CD8-positive, alpha-beta memory T cell (primary cell): ENCODE data around the gene TARP.

Source experiments
- CTCF ChIA-PET: fragments of 350-600 bp; sonication (Branson Sonifier 250); formaldehyde crosslinking; loops from one replicate; lab custom pipeline; 2021; ENCODE audit warnings: antibody characterized with exemption; lab: Charles Lee
- POLR2A ChIA-PET: fragments of 350-600 bp; sonication (Branson Sonifier 250); formaldehyde crosslinking; loops from one replicate; lab custom pipeline; 2021; ENCODE audit warnings: antibody characterized with exemption; lab: Charles Lee
- DNase-seq, 5 donors: peaks; one replicate each; pipeline versions ENCODE4 v3.0.0 to v3.0.0-alpha.2; 2020 to 2022; ENCODE audit warnings: mixed read lengths in 1 of 5
- H3K27ac ChIP-seq: one replicate; pipeline ENCODE4 v1.7.0; 2013; ENCODE audit warnings: low read depth, mild to moderate bottlenecking, low read length, moderate library complexity
- H3K27me3 ChIP-seq: 2 replicates; pipeline ENCODE4 v1.7.0; 2013; ENCODE audit warnings: low read length, mild to moderate bottlenecking; ENCODE audit not compliant: insufficient read depth, poor library complexity, severe bottlenecking
- H3K36me3 ChIP-seq: 2 replicates; pipeline ENCODE4 v1.7.0; 2013; ENCODE audit warnings: mild to moderate bottlenecking, low read length, moderate library complexity; ENCODE audit not compliant: insufficient read depth
- H3K4me1 ChIP-seq: 2 replicates; pipeline ENCODE4 v1.7.0; 2013; ENCODE audit warnings: mild to moderate bottlenecking, low read length, moderate library complexity; ENCODE audit not compliant: insufficient read depth
- H3K4me3 ChIP-seq: 2 replicates; pipeline ENCODE4 v1.7.0; 2013; ENCODE audit warnings: mild to moderate bottlenecking, low read length
- H3K9me3 ChIP-seq: 2 replicates; pipeline ENCODE4 v1.7.0; 2013; ENCODE audit warnings: mild to moderate bottlenecking, low read length
- H3K27ac Mint-ChIP-seq, 8 donors: one replicate each; pipeline ENCODE4 v1.8.0; 2020 to 2021; ENCODE audit warnings: mixed read lengths in 8 of 8, mild to moderate bottlenecking in 6 of 8, inconsistent platforms in 3 of 8, moderate library complexity in 3 of 8
- H3K27me3 Mint-ChIP-seq, 2 donors: one replicate each; pipeline ENCODE4 v1.8.0; 2020 to 2021; ENCODE audit warnings: mixed read lengths in 2 of 2, mild to moderate bottlenecking in 1 of 2, moderate library complexity in 1 of 2
- H3K36me3 Mint-ChIP-seq, 3 donors: one replicate each; pipeline ENCODE4 v1.8.0; 2020 to 2021; ENCODE audit warnings: mixed read lengths in 3 of 3, inconsistent platforms in 1 of 3, mild to moderate bottlenecking in 1 of 3
- H3K4me1 Mint-ChIP-seq, 3 donors: one replicate each; pipeline ENCODE4 v1.8.0; 2020 to 2021; ENCODE audit warnings: mixed read lengths in 3 of 3, inconsistent platforms in 1 of 3, mild to moderate bottlenecking in 1 of 3
- H3K4me3 Mint-ChIP-seq, 7 donors: one replicate each; pipeline ENCODE4 v1.8.0; 2020 to 2021; ENCODE audit warnings: mixed read lengths in 7 of 7, mild to moderate bottlenecking in 6 of 7, moderate library complexity in 4 of 7, inconsistent platforms in 2 of 7
- H3K9me3 Mint-ChIP-seq, 5 donors: one replicate each; pipeline ENCODE4 v1.8.0; 2020 to 2022; ENCODE audit warnings: mixed read lengths in 5 of 5, mild to moderate bottlenecking in 3 of 5, moderate library complexity in 2 of 5, inconsistent platforms in 1 of 5

The TARP gene

DNA sequence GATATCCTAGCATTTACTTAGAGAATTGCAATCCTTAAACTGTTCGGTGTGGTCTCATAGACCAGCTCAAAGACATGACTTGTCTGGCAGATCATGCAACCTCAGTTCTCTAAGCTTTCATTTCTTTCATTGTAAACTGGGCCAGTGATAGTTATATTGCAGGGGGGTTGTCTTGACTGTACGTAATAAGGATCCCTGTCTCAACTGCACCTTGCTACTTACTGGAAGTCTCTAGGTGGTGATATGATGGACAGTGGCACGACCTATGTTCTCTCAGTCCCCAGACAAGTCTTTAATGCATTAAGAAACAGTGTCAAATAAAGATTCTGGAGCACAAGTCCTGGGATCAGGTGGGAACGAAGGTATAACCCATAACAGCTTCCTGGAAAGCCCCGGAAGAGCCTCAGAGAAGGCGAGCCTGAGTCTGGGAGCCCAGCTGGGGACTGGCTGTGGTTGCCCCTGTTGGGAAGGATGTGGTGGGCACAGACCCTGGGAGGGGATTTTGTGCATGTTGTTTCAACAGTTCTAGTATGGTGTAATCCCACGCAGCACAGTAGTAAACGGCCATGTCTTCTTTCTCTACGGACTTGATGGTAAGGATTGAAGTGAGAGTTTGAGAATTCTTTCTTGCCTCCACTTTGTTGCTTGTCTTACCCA, 26.0 kb upstream of the TARP start:
- Histone ChIP-seq H3K36me3 (no peaks in the 10 kb centered on the region), H3K27me3 (no peaks in the 10 kb centered on the region), H3K9me3 (no peaks in the 10 kb centered on the region), H3K27ac (peak overlapping the region; percentile 39), H3K4me1 (no peaks in the 10 kb centered on the region), H3K4me3 (peak overlapping the region; percentile 23)
- POLR2A ChIA-PET: interaction anchor here (0.6 to 1.0 kb wide), 2 partner anchors 34 to 63 kb away, joined by 3 read pairs; no protein-coding TSS in a partner anchor
- CTCF ChIA-PET: interaction anchor here (2.6 kb wide), 1 partner anchor 32 kb away, joined by 6 read pairs; no protein-coding TSS in a partner anchor
- DNase-seq: no peak
- Mint-ChIP-seq H3K9me3 (no peaks in the 10 kb centered on the region), H3K4me1 (peaks cover 0 to 2% (median 0%) of the 10 kb centered on the region in 3 donors), H3K4me3 (peak overlapping the region; percentile 85 to 98 (median 90)), H3K36me3 (peaks cover 0 to 5% (median 0%) of the 10 kb centered on the region in 3 donors), H3K27ac (peak overlapping the region; percentile 50 to 97 (median 90)), H3K27me3 (no peaks in the 10 kb centered on the region)

DNA sequence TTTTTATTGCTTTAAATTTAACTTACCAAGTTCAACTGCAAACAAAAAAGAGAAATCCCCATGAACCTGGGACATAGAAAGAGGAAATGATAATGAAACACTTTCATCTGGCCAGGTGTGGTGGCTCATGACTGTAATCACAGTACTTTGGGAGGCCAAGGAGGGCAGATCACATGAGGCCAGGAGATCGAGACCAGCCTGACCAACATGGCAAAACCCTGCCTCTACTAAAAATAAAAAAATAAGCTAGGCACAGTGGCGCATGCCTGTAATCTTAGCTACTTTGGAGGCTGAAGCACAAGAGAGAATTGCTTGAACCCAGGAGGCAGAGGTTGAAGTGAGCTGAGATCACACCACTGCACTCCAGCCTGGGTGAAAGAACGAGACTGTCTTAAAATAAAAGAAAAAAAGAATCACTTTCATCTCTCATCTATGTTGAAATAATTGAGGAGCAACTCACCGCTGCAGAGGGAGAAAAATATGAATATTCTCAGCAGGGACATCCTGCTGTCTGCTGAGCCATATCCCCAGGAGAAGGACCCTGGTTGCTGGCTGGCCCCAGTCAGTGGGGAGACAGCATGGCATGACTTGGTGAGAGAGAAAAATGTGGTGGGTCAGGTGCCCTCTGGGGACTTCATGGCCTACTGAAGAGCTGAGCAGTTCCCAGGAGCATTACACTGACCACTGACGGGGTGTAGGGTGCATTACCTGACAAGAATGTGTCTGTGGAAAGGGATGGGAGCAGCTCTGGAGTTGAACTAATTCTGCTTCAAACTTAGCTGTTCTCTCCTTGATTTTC, 22.8 kb upstream of the TARP start:
- POLR2A ChIA-PET: no interaction called here
- no peaks in the 10 kb centered on the region for H3K27me3 Mint-ChIP-seq
- Histone ChIP-seq H3K27ac (no peak overlapping the region), H3K36me3 (no peaks in the 10 kb centered on the region), H3K27me3 (no peaks in the 10 kb centered on the region), H3K9me3 (no peaks in the 10 kb centered on the region), H3K4me1 (no peaks in the 10 kb centered on the region), H3K4me3 (no peak overlapping the region)
- CTCF ChIA-PET: no interaction called here
- no peaks in the 10 kb centered on the region for H3K4me1 Mint-ChIP-seq
- peaks cover 0 to 5% (median 0%) of the 10 kb centered on the region in 3 donors for H3K36me3 Mint-ChIP-seq
- no peak overlapping the region for H3K4me3 Mint-ChIP-seq
- no peaks in the 10 kb centered on the region for H3K9me3 Mint-ChIP-seq
- no peak for DNase-seq
- no peak overlapping the region for H3K27ac Mint-ChIP-seq

DNA sequence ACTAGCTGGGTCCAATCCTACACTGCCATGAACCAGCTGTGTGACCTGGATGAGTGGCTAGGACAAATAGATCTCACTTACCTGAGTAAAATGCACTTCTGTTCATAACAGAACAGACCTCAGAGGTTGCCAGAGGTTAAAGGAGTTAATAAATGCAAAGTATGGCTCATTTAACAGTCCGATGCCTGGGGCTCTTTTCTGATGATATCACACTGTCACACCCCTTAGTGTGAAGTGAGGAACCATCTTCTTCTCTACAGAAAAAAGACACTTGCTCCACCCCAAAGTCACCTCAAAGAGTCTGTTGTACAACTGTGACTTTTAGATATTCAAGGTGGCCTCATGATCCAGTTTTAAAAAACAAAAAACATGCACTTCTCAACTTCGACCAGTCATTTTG, 21.5 kb upstream of the TARP start:
- Mint-ChIP-seq H3K27ac (peak overlapping the region in 1 of 8 donors; percentile 38), H3K36me3 (peaks cover 0 to 3% (median 0%) of the 10 kb centered on the region in 3 donors), H3K9me3 (no peaks in the 10 kb centered on the region), H3K4me1 (no peaks in the 10 kb centered on the region), H3K4me3 (no peak overlapping the region), H3K27me3 (no peaks in the 10 kb centered on the region)
- Histone ChIP-seq H3K36me3 (no peaks in the 10 kb centered on the region), H3K27me3 (no peaks in the 10 kb centered on the region), H3K4me3 (no peak overlapping the region), H3K27ac (no peak overlapping the region), H3K4me1 (no peaks in the 10 kb centered on the region), H3K9me3 (no peaks in the 10 kb centered on the region)
- CTCF ChIA-PET: no interaction called here
- POLR2A ChIA-PET: no interaction called here
- DNase-seq: no peak

DNA sequence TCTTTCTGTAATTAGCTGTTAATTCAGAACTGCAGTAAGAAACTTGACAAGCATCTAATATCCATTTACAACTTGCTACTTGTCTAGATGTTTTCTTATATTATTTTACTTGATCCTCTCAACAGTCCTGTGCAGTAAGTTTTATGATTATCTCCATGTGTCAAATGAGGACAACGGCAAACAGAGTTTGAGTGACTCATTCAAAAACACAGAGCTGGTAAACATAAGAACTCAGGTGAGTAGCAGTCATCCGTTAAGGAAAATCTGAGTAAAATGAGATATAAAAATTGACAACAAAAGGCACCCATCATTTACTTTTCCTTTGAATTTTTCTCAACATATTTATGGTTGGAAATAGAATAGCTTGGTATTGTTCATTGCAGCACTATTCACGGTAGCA, 19.0 kb upstream of the TARP start:
- Mint-ChIP-seq H3K27me3 (no peaks in the 10 kb centered on the region), H3K27ac (no peak overlapping the region), H3K9me3 (no peaks in the 10 kb centered on the region), H3K36me3 (no peaks in the 10 kb centered on the region), H3K4me1 (no peaks in the 10 kb centered on the region), H3K4me3 (no peak overlapping the region)
- Histone ChIP-seq H3K4me1 (no peaks in the 10 kb centered on the region), H3K4me3 (no peak overlapping the region), H3K27ac (no peak overlapping the region), H3K36me3 (no peaks in the 10 kb centered on the region), H3K9me3 (no peaks in the 10 kb centered on the region), H3K27me3 (no peaks in the 10 kb centered on the region)
- CTCF ChIA-PET: no interaction called here
- POLR2A ChIA-PET: no interaction called here
- DNase-seq: no peak

DNA sequence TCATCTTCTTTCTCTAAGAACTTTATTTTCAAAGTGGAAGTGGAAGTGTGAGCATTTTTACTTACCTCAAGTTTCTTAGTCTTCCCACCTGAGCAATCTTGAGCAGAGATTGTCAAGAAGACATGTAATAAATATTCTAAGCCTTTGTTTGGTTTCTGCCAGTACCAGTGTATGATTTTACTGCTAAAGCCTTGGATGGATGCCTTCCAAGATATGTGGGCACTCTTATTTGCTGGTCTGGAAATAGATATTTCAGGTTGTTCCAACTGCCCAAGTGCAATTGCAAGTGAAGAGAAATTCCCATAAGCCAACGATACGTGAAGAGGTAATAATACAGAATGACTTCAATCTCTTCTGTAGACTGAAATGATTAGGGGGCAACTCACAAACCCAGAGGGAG, 18.2 kb upstream of the TARP start:
- H3K4me3 ChIP-seq: no peak overlapping the region
- ChIA-PET CTCF (no interaction called here), POLR2A (no interaction called here)

DNA sequence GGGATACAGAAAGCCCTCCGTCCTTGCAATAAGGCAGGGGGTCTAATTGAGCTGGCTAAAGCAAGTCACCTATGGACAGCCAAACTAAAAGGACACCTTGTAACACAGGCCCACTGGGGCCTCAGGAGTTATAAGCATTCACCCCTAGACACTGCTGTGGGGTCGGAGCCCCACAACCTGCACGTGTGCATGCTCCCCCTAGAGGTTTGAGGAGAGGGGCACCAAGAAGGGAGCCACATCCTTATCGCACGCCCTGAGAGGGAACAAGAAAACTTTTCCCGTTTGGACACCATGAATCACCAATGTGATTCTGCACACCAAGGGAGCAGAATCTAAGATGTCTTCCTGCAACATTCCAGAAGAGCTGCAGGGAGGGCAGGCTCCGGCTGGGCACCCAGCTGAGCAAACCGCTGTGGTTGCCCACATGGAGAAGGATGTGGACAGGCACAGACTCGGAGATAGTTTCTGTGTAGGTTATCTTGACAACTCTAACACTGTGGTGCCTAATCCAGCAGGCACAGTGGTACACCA, 17.7 kb upstream of the TARP start:
- Mint-ChIP-seq H3K27me3 (no peaks in the 10 kb centered on the region), H3K4me3 (no peak overlapping the region), H3K4me1 (no peaks in the 10 kb centered on the region), H3K36me3 (no peaks in the 10 kb centered on the region), H3K27ac (no peak overlapping the region), H3K9me3 (no peaks in the 10 kb centered on the region)
- no peak overlapping the region for H3K27ac ChIP-seq
- ChIA-PET POLR2A (no interaction called here), CTCF (no interaction called here)
- H3K4me3 ChIP-seq: no peak overlapping the region
- no peaks in the 10 kb centered on the region for H3K27me3 ChIP-seq
- no peak for DNase-seq
- H3K9me3 ChIP-seq: no peaks in the 10 kb centered on the region
- H3K4me1 ChIP-seq: no peaks in the 10 kb centered on the region
- H3K36me3 ChIP-seq: no peaks in the 10 kb centered on the region

More for the DNA sequence above, 18.2 kb upstream of the TARP start:
- H3K4me1 ChIP-seq: no peaks in the 10 kb centered on the region
- H3K36me3 ChIP-seq: no peaks in the 10 kb centered on the region
- no peaks in the 10 kb centered on the region for H3K9me3 Mint-ChIP-seq
- H3K36me3 Mint-ChIP-seq: no peaks in the 10 kb centered on the region
- H3K27me3 Mint-ChIP-seq: no peaks in the 10 kb centered on the region
- H3K27ac Mint-ChIP-seq: no peak overlapping the region
- no peak overlapping the region for H3K4me3 Mint-ChIP-seq
- no peaks in the 10 kb centered on the region for H3K4me1 Mint-ChIP-seq
- H3K27ac ChIP-seq: no peak overlapping the region
- no peak for DNase-seq
- no peaks in the 10 kb centered on the region for H3K9me3 ChIP-seq
- H3K27me3 ChIP-seq: no peaks in the 10 kb centered on the region

DNA sequence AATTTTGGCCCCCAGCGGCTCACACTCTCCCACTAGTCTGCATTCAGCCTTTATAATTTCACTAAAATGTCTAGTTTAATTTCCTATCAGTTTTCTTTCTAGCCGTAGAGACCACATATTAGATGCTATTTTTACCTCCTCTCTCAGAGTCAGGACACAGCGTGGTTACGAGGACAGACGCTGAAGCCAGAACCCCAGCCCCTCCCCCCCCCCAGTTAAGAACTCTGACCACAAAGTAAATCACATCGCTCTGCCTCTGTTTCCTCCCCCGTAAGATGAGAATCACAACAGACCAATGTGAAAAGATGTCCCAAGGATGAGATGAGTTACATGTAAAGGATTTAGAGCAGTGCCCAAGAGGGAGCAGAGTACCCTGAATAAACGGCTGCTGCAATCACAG, 11.1 kb upstream of the TARP start:
- H3K27ac ChIP-seq: no peak overlapping the region
- H3K27ac Mint-ChIP-seq: no peak overlapping the region

DNA sequence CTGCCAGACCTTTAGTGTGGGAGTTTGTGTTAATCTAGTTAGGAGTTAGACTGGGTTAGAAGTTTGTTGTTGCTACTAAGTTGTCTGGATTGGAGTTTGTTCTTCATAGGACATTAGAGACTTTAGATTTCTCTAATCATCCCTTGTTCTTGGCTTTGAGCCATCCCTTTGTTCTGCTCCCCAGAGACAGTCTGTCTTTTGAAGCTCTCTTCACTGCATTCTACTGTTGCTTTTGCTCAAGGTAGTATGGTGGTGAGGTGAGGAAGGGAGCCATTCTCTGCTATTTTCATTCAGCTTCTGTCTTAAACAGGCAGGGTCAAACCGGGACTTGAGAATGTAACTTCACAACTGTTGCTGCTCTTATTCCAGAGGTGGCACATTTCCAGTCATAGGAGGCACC, 10.4 kb upstream of the TARP start:
- Mint-ChIP-seq H3K36me3 (no peaks in the 10 kb centered on the region), H3K27ac (no peak overlapping the region), H3K4me3 (no peak overlapping the region), H3K9me3 (no peaks in the 10 kb centered on the region), H3K27me3 (no peaks in the 10 kb centered on the region), H3K4me1 (peaks cover 0 to 2% (median 0%) of the 10 kb centered on the region in 3 donors)
- Histone ChIP-seq H3K36me3 (no peaks in the 10 kb centered on the region), H3K27me3 (no peaks in the 10 kb centered on the region), H3K27ac (no peak overlapping the region), H3K4me1 (no peaks in the 10 kb centered on the region), H3K4me3 (no peak overlapping the region), H3K9me3 (no peaks in the 10 kb centered on the region)
- POLR2A ChIA-PET: no interaction called here
- no peak for DNase-seq
- CTCF ChIA-PET: no interaction called here

More for the DNA sequence above, 11.1 kb upstream of the TARP start:
- Histone ChIP-seq H3K4me1 (no peaks in the 10 kb centered on the region), H3K27me3 (no peaks in the 10 kb centered on the region), H3K4me3 (no peak overlapping the region), H3K9me3 (no peaks in the 10 kb centered on the region), H3K36me3 (no peaks in the 10 kb centered on the region)
- Mint-ChIP-seq H3K27me3 (no peaks in the 10 kb centered on the region), H3K4me1 (peaks cover 0 to 2% (median 0%) of the 10 kb centered on the region in 3 donors), H3K9me3 (no peaks in the 10 kb centered on the region), H3K4me3 (peak overlapping the region in 2 of 7 donors; percentile 34 to 78), H3K36me3 (no peaks in the 10 kb centered on the region)
- ChIA-PET POLR2A (no interaction called here), CTCF (no interaction called here)
- DNase-seq: no peak
